GM12892 (cell line): ENCODE results near the gene FANCC.

Experiments used
- DNase-seq: peaks from one replicate; pipeline ENCODE4 v3.0.0; 2011; ENCODE audit not compliant: insufficient read length
- FAIRE-seq: peaks from 2 replicates; lab custom pipeline; 2011; peaks lifted over from hg19 to GRCh38; lab: Jason Lieb, UNC
- POLR2A ChIP-seq: IDR thresholded peaks from 2 replicates; pipeline ENCODE4 v1.6.1; 2011; ENCODE audit warnings: low read depth, low read length, control low read depth
- POLR2AphosphoS5 ChIP-seq: IDR thresholded peaks from 2 replicates; pipeline ENCODE4 v1.6.1; 2011; ENCODE audit warnings: low read depth, low read length, control low read depth
- TAF1 ChIP-seq: IDR thresholded peaks from 2 replicates; pipeline ENCODE4 v1.6.1; 2011; ENCODE audit warnings: low read depth, mild to moderate bottlenecking, control low read depth, low read length, borderline replicate concordance

Gene FANCC

DNA sequence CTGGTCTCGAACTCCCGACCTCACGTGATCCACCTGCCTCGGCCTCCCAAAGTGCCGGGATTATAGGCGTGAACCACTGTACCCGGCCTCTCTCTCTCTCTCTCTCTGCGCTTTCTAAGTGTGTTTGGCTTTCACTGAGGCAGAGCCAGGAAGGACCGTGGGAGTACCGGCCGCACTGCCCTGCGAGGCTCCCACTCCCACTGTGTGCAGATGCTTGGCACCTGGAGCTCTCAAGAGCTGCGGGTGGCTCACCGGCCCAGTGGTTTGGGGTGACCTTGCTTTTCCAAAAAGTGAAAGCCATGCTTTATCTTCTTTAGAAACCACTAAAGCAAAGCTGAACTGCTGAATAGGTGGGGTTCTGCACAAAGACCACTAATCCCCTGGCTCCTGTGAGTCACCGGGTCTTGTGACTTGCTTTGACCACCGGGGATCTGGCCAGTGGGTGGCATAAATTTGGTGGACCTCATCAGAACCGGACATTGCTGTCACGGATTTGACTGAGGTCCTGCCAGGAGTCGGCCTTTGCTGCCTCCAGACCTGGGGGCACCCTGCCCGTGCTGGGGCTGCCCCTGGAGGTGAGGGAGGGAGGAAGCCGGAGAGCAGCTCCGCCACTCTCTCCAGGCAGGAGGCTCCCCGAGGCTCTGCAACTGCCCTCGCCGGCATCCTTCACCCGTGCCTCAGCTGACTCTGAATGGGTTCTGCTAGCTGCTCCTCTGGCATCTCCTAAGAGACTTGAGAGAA lies 228.9 kb downstream of the FANCC start:
- TF ChIP-seq POLR2A (no peak), TAF1 (no peak), POLR2AphosphoS5 (no peak)
- FAIRE-seq (no peak), DNase-seq (no peak)

DNA sequence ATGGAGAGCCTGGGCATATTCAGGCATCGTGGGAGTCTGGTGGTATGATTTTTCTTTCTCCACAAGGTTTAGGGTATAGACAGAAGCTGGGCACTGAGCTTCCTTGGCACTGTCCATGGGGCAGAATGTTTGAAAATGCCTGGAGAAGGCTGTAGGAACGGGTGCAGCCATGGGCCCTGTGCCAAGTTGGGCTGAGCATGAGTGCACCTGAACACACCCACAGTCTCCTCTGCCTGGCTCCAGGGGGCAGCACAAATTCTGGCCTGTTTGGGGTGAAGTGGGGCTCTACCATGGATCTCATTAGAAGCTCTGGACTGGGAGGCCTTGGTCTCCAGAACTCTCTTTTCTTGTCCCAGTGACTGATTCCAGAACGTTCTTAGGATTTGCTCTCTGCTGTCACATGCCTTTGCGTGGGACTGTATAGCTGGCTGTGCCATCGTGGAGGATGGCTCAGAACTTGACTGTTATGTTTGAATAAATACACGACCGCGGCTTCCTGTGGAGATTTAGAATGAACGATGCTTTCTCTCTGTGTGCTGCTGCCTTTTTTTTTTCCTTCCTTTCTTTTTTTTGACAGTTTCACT lies 229.8 kb downstream of the FANCC start:
- DNase-seq = no peak
- TF ChIP-seq TAF1 = no peak
- no peak for TF ChIP-seq POLR2AphosphoS5
- no peak for TF ChIP-seq POLR2A
- FAIRE-seq = no peak

DNA sequence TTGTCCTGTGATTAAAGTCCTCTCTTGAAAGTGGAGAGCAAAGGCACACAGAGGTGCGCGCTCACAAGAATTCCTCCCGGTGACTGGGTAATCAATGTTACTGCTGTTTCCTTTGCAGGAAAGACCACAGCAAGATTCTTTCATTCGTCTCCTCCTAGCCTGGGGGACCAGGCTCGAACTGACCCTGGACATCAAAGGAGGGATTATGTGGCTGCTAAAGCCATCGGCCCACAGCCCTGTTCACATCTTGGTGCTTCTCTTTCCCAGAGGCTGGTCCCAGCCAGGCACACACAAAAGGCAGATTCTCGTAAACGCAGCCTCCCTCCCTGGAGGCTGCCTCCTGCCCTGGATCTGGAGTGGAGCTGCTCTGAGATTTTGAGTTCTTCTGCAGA lies 230.9 kb downstream of the FANCC start:
- DNase-seq = no peak
- FAIRE-seq = no peak
- no peak for TF ChIP-seq TAF1
- TF ChIP-seq POLR2AphosphoS5 = no peak
- TF ChIP-seq POLR2A = no peak

DNA sequence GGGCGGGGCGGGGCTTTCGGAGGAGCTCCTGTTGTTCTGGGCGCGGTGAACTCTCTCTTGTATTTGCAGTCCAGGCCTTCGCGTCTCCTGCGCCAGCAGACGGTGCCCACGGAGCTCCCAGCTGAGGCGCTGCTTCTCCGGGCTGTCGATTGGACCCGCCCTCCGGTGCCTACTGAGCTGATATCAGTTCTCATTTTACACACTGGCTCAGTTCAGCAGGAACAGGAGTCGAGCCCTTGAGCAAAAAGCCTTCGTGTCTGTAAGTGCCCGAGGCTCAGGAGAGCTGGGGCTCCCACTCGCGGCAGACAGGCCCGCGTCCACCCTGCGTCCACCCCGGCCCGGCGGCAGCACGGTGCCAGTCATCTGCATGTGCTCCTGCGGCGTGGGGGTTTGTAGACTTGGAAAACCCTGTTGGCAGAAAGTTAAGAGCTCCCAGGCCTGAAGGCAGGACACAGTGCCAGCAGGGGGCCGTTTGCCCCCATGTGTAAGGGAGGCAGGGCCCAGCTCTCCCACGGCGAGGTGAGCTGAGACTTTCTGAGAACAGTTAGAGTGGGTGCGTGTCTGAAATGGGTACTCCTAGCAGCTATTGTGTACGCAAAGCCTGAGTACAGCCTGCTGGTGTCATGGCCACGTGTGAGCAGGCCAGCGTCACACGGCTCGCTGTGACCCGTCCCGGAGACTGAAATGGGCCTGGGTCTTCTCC lies 231.5 kb downstream of the FANCC start:
- no peak for TF ChIP-seq POLR2A
- DNase-seq (no peak), FAIRE-seq (no peak)

DNA sequence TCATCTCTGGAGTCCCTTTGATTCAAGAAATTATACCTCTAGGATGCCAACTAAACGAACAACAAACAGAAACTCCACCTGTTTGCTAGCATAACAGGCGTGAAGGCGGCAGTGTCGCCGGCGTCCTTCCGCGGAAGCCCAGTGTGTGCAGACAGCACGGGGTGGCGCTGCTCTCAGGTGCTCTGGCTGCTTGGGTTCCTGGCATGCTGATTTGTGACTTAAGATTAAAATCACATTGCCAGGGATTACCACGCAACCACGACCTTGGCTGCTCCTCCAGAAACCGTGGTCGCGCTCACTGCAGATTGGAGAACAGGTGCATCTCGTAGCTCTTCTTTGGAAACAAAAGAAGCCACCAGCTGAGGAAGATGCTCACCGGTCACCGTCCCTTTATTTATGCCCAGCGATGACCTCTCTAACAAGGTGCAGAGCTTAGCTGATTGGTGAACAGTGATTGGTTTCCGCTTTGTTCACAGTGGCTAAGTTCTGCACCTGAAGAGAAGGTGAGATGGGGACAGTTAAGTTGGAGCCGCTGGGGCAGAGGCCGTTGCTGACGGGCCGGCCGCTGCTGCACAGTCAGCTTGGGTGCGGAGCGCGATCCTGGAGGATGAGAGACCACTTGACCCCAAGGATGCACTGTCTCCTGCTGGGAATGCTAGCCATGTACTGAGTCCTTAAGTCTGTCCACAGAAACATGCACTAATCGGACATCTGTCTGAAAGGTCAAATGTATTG lies 232.3 kb downstream of the FANCC start:
- FAIRE-seq = no peak
- DNase-seq = no peak
- TF ChIP-seq POLR2A = no peak
- no peak for TF ChIP-seq POLR2AphosphoS5
- no peak for TF ChIP-seq TAF1

DNA sequence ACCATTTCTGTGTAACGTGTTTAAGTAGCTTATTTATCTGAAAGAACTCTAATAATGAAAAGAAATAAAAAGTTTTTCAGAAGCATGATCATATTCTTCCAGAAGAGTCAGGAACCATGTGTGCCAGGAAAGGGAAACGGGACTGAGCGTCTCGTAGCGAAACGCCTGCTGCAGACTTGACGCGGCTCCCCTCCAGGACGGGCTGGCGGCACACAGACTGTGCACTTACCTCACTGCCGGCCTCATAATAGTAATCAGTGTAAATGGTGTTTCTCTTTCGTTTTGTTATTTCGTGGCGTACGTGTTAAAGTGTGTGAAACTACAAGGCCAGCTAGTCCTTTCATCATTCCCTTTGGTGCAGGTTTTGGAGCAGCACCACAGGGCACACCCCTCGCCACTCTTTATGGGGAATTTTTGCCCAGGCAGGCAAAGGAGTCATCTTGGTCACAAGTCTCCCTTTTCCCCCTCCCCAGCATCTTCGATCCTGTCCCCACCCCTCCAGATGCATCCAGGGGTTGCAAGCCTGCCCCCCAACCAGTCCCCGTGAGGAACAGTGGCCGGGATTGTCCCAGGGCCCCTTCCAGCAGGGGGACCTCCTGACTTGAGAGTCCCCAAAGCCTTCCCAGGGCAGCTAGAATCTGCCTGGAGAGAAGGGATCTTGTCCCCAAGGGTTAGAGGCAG lies 233.1 kb downstream of the FANCC start:
- FAIRE-seq (no peak), DNase-seq (no peak)
- TF ChIP-seq POLR2AphosphoS5 (no peak), POLR2A (no peak), TAF1 (no peak)

DNA sequence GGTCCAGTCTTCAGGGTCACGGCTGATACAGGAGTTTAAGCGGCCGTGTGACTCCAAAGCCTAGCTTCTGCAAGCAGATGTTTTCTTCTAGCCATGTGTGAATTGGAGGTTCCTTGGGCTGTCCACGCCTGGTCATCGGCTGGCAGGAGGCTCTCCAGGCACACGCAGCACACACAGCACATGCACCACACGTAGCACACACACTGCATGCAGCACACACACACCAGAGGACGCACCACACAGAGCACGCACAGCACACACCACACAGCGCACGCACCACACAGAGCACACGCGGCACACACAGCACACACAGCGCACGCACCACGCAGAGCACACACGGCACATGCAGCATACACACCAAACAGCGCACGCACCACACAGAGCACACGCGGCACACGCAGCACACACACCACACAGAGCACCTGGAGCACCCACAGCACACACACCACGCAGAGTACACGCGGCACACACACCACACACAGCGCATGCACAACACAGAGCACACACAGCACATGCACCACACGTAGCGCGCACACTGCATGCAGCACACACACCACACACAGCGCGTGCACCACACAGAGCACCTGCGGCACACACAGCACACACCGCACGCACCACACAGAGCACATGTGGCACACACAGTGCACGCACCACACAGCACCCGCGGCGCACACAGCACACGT lies 234.3 kb downstream of the FANCC start:
- DNase-seq (no peak), FAIRE-seq (no peak)
- TF ChIP-seq TAF1 = no peak

DNA sequence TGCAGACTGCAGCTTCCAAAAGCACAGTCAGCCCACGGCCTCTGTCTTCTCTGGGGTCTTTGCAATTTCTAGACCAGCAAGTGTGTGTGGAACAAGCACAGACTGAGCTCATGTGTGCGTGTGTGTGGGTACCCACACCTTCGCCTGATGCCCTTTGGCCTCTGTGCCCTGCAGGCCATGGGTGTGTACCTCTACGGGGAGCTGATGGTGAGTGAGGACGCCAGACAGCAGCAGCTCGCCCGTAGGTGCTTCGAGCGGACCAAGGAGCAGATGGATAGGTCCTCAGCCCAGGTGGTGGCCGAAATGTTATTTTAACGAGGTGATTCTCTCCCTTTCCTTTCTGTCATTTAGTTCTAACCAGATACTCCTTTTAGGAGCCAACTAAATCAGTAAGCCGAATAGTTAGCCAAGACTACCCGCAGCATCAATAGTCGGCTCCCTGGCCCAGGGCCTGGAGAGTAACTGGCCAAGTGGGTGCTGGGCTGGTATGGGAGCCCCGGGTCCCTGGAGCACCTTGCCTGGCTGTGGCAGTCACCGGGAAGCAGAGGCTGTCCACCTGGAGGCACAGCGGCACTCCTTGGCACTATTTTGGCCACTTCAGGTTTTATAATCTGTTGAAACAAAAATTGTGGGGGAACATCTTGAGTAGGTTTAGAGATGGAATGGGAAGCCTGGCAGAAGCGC lies 235.0 kb downstream of the FANCC start:
- no peak for FAIRE-seq
- no peak for DNase-seq
- TF ChIP-seq POLR2AphosphoS5 = no peak
- TF ChIP-seq TAF1 = no peak
- no peak for TF ChIP-seq POLR2A

DNA sequence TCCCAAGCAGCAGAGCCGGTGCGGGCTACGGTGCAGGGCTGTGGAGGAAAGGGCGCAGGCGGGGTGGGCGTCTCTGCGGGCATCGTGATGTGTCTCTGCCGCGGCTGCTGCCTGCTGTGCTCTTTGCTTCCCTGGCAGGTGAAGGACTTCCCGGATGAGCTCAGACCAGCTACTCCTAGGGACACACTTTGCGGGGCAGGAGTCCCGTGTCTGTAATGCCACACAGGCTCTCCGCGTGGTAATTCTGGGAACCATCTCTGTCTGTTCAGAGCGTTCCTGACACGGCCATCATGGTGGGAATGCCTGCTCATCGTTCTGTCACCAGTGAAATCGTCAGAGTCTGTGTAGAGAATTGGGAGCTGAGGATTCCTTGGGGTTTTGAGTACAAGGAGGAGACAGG lies 235.5 kb downstream of the FANCC start:
- DNase-seq = no peak
- FAIRE-seq = no peak
- TF ChIP-seq POLR2A = no peak
- no peak for TF ChIP-seq POLR2AphosphoS5
- no peak for TF ChIP-seq TAF1

DNA sequence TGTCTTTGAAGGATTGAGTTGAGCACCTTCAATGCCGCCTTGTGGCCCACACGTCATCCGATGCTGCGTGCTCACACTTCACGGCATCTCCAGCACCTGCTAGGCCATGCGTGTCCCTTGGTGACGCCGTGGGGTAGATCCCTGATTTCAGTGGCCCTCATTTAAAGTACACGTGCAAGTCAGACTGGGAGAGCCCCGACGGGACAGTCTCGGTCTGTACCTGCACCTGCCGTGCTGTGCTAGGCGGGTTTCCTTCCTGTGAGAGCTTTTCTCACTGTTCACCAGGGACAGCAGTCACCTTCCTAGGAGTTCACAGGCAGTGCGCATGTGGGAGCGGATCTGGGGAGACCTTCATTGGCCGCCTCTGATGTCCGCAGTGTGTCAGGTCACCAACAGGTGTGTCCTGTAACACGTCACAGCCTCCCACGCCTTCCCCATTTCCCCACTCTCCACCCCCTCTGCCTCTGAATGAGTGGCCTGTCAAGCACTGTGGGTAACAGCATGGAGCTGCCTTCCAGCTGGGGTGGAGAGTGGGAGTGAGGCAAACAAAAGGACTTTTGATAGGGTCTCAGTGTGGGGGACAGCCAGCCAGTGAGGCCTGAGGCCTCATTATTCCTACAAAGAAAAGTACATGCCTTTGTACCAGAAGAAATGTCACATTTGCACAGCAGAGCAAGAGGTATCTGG lies 236.4 kb downstream of the FANCC start:
- DNase-seq (no peak), FAIRE-seq (no peak)
- TF ChIP-seq POLR2AphosphoS5 (no peak), TAF1 (no peak), POLR2A (no peak)
